ENCODE results near the gene PPP4C. TPM values are rescaled to one million over a fixed set of nuclear protein-coding genes. Genes with fewer than 3 reads are reported as not detected.

PPP4C gene
- total RNA-seq, 4 donors from 2014 or later = 43.7 to 79.4 (median 56.6) TPM

GRCh38 chr16:30060836-30061554 is 14.8 kb upstream of the PPP4C start:
- no peaks in the 10 kb centered on the region for H3K9me3 ChIP-seq
- no peaks in the 10 kb centered on the region for H3K36me3 ChIP-seq
- TF ChIP-seq POLR2A (IDR thresholded peaks at IDR 0.05) = no peak
- no peak for TF ChIP-seq CTCF (IDR thresholded peaks at IDR 0.05)
- DNase-seq = no peak
- no peak overlapping the region for H3K4me3 ChIP-seq
- H3K27ac ChIP-seq = no peak overlapping the region
- H3K27me3 ChIP-seq = no peaks in the 10 kb centered on the region
- peaks cover 0 to 10% (median 6%) of the 10 kb centered on the region in 4 donors for H3K4me1 ChIP-seq

GRCh38 chr16:30063278-30063892 is 12.4 kb upstream of the PPP4C start:
- H3K9me3 ChIP-seq = no peaks in the 10 kb centered on the region
- no peak for TF ChIP-seq CTCF (IDR thresholded peaks at IDR 0.05)
- no peak for TF ChIP-seq POLR2A (IDR thresholded peaks at IDR 0.05)
- H3K4me1 ChIP-seq = peaks cover 0 to 27% (median 11%) of the 10 kb centered on the region in 4 donors
- H3K36me3 ChIP-seq = peaks cover 0 to 15% (median 0%) of the 10 kb centered on the region in 3 donors
- peak overlapping the region; percentile 87 to 99 (median 95) for H3K4me3 ChIP-seq
- H3K27ac ChIP-seq = peak overlapping the region; percentile 97 to 99 (median 98)
- no peak for DNase-seq
- no peaks in the 10 kb centered on the region for H3K27me3 ChIP-seq

- Histone ChIP-seq H3K27me3 (no peaks in the 10 kb centered on the region), H3K9me3 (no peaks in the 10 kb centered on the region), H3K27ac (peak overlapping the region; percentile 97 to 99 (median 98)), H3K4me3 (peak overlapping the region; percentile 87 to 99 (median 95)), H3K36me3 (peaks cover 0 to 22% (median 0%) of the 10 kb centered on the region in 3 donors), H3K4me1 (peaks cover 0 to 34% (median 11%) of the 10 kb centered on the region in 4 donors)
- TF ChIP-seq POLR2A (IDR thresholded peaks at IDR 0.05) (no peak), CTCF (IDR thresholded peaks at IDR 0.05) (peak in 4 of 6 experiments; percentile 25 to 48 (median 38))
- peak; percentile 68 to 92 (median 88) for DNase-seq
Observed at GRCh38 chr16:30063893-30064728, 11.7 kb upstream of the PPP4C start.

GRCh38 chr16:30064729-30065101 is 11.1 kb upstream of the PPP4C start:
- H3K27ac ChIP-seq = peak overlapping the region; percentile 97 to 99 (median 98)
- no peak for TF ChIP-seq CTCF (IDR thresholded peaks at IDR 0.05)
- TF ChIP-seq POLR2A (IDR thresholded peaks at IDR 0.05) = no peak
- H3K4me1 ChIP-seq = peaks cover 0 to 40% (median 12%) of the 10 kb centered on the region in 4 donors
- peak overlapping the region; percentile 87 to 99 (median 95) for H3K4me3 ChIP-seq
- peaks cover 0 to 28% (median 0%) of the 10 kb centered on the region in 3 donors for H3K36me3 ChIP-seq
- no peaks in the 10 kb centered on the region for H3K27me3 ChIP-seq
- DNase-seq = peak in 1 of 3 donors; percentile 63
- H3K9me3 ChIP-seq = no peaks in the 10 kb centered on the region

Measured in Peyer's patch (tissue), 4 donors.